Natural killer cell (primary cell): ENCODE measurements around the gene PDCD5. TPM values are rescaled to one million over a fixed set of nuclear protein-coding genes. Genes with fewer than 3 reads are reported as not detected.
"Not testable (repeated sequence)": the region's sequence is repeated elsewhere in the genome, so short reads cannot be mapped to it uniquely, and the experiment has no call there.

Experiments
- ATAC-seq, 3 donors: fragments of 150-1000 bp in 2 of 3; fragments of 200-7000 bp in 1 of 3; cut with Tn5 transposase; 1 replicate in 1 of 3; 2 replicates in 2 of 3; pipeline ENCODE4 v1.10.0; 2021; ENCODE audit warnings: mild to moderate bottlenecking in 2 of 3, moderate library complexity in 2 of 3
- DNase-seq, 2 donors: peaks; one replicate each; pipeline versions ENCODE4 v3.0.0 to v3.0.0-alpha.2; 2013 to 2021; ENCODE audit warnings: mixed read lengths in 1 of 2
- H3K27ac ChIP-seq: one replicate; pipeline ENCODE4 v1.5.1; 2013; ENCODE audit warnings: mild to moderate bottlenecking, low read length
- H3K27me3 ChIP-seq: one replicate; pipeline ENCODE4 v1.6.1; 2013; ENCODE audit warnings: low read length; ENCODE audit not compliant: control insufficient read depth, insufficient read depth
- H3K36me3 ChIP-seq: one replicate; pipeline ENCODE4 v1.6.1; 2013; ENCODE audit warnings: low read length; ENCODE audit not compliant: control insufficient read depth, insufficient read depth
- H3K4me1 ChIP-seq: one replicate; pipeline ENCODE4 v1.6.1; 2013; ENCODE audit warnings: low read length; ENCODE audit not compliant: control insufficient read depth, insufficient read depth
- H3K4me3 ChIP-seq: one replicate; pipeline ENCODE4 v1.5.1; 2013; ENCODE audit warnings: low read length
- H3K9me3 ChIP-seq: one replicate; pipeline ENCODE4 v1.6.1; 2013; ENCODE audit warnings: low read length; ENCODE audit not compliant: control insufficient read depth, insufficient read depth
- H3K27ac Mint-ChIP-seq, 2 donors: one replicate each; pipeline ENCODE4 v1.8.0; 2022; ENCODE audit warnings: mild to moderate bottlenecking in 2 of 2, mixed read lengths in 2 of 2, moderate library complexity in 1 of 2
- H3K27me3 Mint-ChIP-seq, 2 donors: one replicate each; pipeline ENCODE4 v1.8.0; 2022; ENCODE audit warnings: low read depth in 2 of 2, mixed read lengths in 2 of 2
- H3K36me3 Mint-ChIP-seq: one replicate; pipeline ENCODE4 v1.8.0; 2022; ENCODE audit warnings: mixed read lengths
- H3K4me1 Mint-ChIP-seq, 2 donors: one replicate each; pipeline ENCODE4 v1.8.0; 2022; ENCODE audit warnings: mixed read lengths in 2 of 2
- H3K4me3 Mint-ChIP-seq: one replicate; pipeline ENCODE4 v1.8.0; 2022; ENCODE audit warnings: mild to moderate bottlenecking, moderate library complexity, mixed read lengths
- H3K9me3 Mint-ChIP-seq, 2 donors: one replicate each; pipeline ENCODE4 v1.8.0; 2022; ENCODE audit warnings: mixed read lengths in 2 of 2
- CTCF ChIP-seq: fragments of 200-600 bp; IDR thresholded peaks from one replicate; pipeline ENCODE4 v1.8.0; 2022; ENCODE audit warnings: antibody characterized with exemption
- WGBS: methylation state at CpG from one replicate; pipeline ENCODE4 v1.1.7; 2013; ENCODE audit warnings: missing lambda C conversion rate; ENCODE audit not compliant: insufficient coverage; 5-methylcytosine and 5-hydroxymethylcytosine counted together
- intact Hi-C: fragments of 100-400 bp; cut with micrococcal nuclease; formaldehyde crosslinking; loops from one replicate; pipeline ENCODE4 v1.14.2; 2022
- total RNA-seq, 4 donors: library from RNA; stranded (reverse); fragments of 120-200 nt in 1 of 4; gene quantifications; one replicate each; pipeline versions ENCODE4 v1.2.3 to v1.2.4, GENCODE V29; 2013 to 2022

Gene PDCD5
- total RNA-seq, 3 donors from 2014 or later (not counting 1 experiment from before 2014, with no cell fraction given) = 24.5 to 29.7 (median 25.0) TPM

- no peak overlapping the region for H3K4me3 ChIP-seq
- WGBS = 92% methylated on average over 9 of the region's 9 CpGs
- H3K36me3 Mint-ChIP-seq = no peaks in the 10 kb centered on the region
- no peak overlapping the region for H3K4me3 Mint-ChIP-seq
- intact Hi-C loops = no loop called here
- no peaks in the 10 kb centered on the region for H3K9me3 ChIP-seq
- no peaks in the 10 kb centered on the region for H3K9me3 Mint-ChIP-seq
- peaks cover 8% of the 10 kb centered on the region in 2 donors for H3K4me1 Mint-ChIP-seq
- ATAC-seq = no peak
- no peak for DNase-seq
- no peaks in the 10 kb centered on the region for H3K4me1 ChIP-seq
- H3K27me3 Mint-ChIP-seq = peaks cover 6 to 8% of the 10 kb centered on the region in 2 donors
- H3K27me3 ChIP-seq = no peaks in the 10 kb centered on the region
- H3K27ac ChIP-seq = no peak overlapping the region
- TF ChIP-seq CTCF = no peak
- H3K27ac Mint-ChIP-seq = no peak overlapping the region
- no peaks in the 10 kb centered on the region for H3K36me3 ChIP-seq
Observed at GRCh38 chr19:32567486-32567885, 13.5 kb upstream of the PDCD5 start.

GRCh38 chr19:32570081-32570785 is 10.8 kb upstream of the PDCD5 start:
- Mint-ChIP-seq H3K27ac (no peak overlapping the region), H3K4me1 (peaks cover 15% of the 10 kb centered on the region in 2 donors), H3K4me3 (peak overlapping the region; percentile 56), H3K36me3 (no peaks in the 10 kb centered on the region), H3K27me3 (peaks cover 6 to 8% of the 10 kb centered on the region in 2 donors), H3K9me3 (no peaks in the 10 kb centered on the region)
- ATAC-seq (peak; percentile 83 to 96 (median 93)), DNase-seq (peak; percentile 47 to 80)
- Histone ChIP-seq H3K4me3 (no peak overlapping the region), H3K36me3 (no peaks in the 10 kb centered on the region), H3K27ac (no peak overlapping the region), H3K9me3 (no peaks in the 10 kb centered on the region), H3K4me1 (peaks cover 11% of the 10 kb centered on the region), H3K27me3 (no peaks in the 10 kb centered on the region)
- TF ChIP-seq CTCF = peak; percentile 91
- intact Hi-C loops = loop anchor here (1.0 to 10.0 kb wide), 3 partner anchors 106 to 1785 kb away; no protein-coding TSS in a partner anchor
- WGBS = 39% methylated on average over 15 of the region's 15 CpGs

GRCh38 chr19:32571471-32572075 is 9.4 kb upstream of the PDCD5 start:
- peaks cover 15% of the 10 kb centered on the region in 2 donors for H3K4me1 Mint-ChIP-seq
- not testable (repeated sequence) for H3K27me3 ChIP-seq, H3K36me3 Mint-ChIP-seq, H3K4me3 Mint-ChIP-seq, H3K9me3 Mint-ChIP-seq, H3K36me3 ChIP-seq, H3K9me3 ChIP-seq, DNase-seq, H3K27ac Mint-ChIP-seq, H3K4me3 ChIP-seq, ATAC-seq, H3K27ac ChIP-seq
- WGBS = 85% methylated on average over 20 of the region's 36 CpGs
- peaks cover 11 to 16% of the 10 kb centered on the region in 2 donors for H3K27me3 Mint-ChIP-seq
- H3K4me1 ChIP-seq = peaks cover 11% of the 10 kb centered on the region
- intact Hi-C loops = loop anchor here (10.0 kb wide), 1 partner anchor 1787 kb away; no protein-coding TSS in a partner anchor

- H3K9me3 ChIP-seq, H3K27me3 ChIP-seq, H3K36me3 ChIP-seq, H3K36me3 Mint-ChIP-seq, H3K4me3 ChIP-seq, H3K9me3 Mint-ChIP-seq, H3K27ac ChIP-seq, DNase-seq: not testable (repeated sequence)
- 42% methylated on average over 19 of the region's 21 CpGs for WGBS
- H3K4me3 Mint-ChIP-seq = peak overlapping the region; percentile 90
- intact Hi-C loops = loop anchor here (10.0 kb wide), 1 partner anchor 1788 kb away; no protein-coding TSS in a partner anchor
- peak overlapping the region; percentile 64 to 72 for H3K27ac Mint-ChIP-seq
- ATAC-seq = peak in 2 of 3 donors; percentile 60 to 71
- H3K4me1 Mint-ChIP-seq = peaks cover 15% of the 10 kb centered on the region in 2 donors
- H3K4me1 ChIP-seq = peaks cover 11% of the 10 kb centered on the region
- peaks cover 11 to 16% of the 10 kb centered on the region in 2 donors for H3K27me3 Mint-ChIP-seq
Observed at GRCh38 chr19:32572700-32573491, 8.1 kb upstream of the PDCD5 start.
